ENCODE measurements around the gene SHISA8.

GRCh38 chr22:41870786-41871185 lies 44.1 kb downstream of the SHISA8 start:
- TF ChIP-seq ZNF26 (tag by site-specific recombination; IDR thresholded peaks at IDR 0.05) (no peak), ZNF776 (tag by site-specific recombination; IDR thresholded peaks at IDR 0.05; ENCODE audit: borderline replicate concordance) (no peak), AEBP2 (tag by site-specific recombination; IDR thresholded peaks at IDR 0.05; ENCODE audit: borderline replicate concordance) (no peak), CTCF (tag by site-specific recombination; IDR thresholded peaks at IDR 0.05) (no peak), REST (tag by site-specific recombination; IDR thresholded peaks at IDR 0.05) (no peak), ZNF488 (tag by site-specific recombination; IDR thresholded peaks at IDR 0.05) (no peak), ZNF530 (tag by site-specific recombination; IDR thresholded peaks at IDR 0.05; ENCODE audit: low read depth) (no peak), ZSCAN5A (tag by site-specific recombination; IDR thresholded peaks at IDR 0.05) (no peak)

All from HEK293 (cell line).